Mammary epithelial cell (primary cell): Measurements from ENCODE around the gene KIF26A.

Experiments used
- CTCF ChIP-seq, 2 donors: IDR thresholded peaks in 1 of 2; conservative IDR thresholded peaks in 1 of 2; 2 replicates each; pipeline ENCODE4 v1.5.1; 2011 to 2012; ENCODE audit warnings: inconsistent platforms in 2 of 2, low read length in 2 of 2, mild to moderate bottlenecking in 2 of 2, control low read depth in 1 of 2, low read depth in 1 of 2; ENCODE audit not compliant: insufficient read depth in 1 of 2; ENCODE audit errors: extremely low read depth in 1 of 2
- EZH2 ChIP-seq: IDR thresholded peaks from 2 replicates; pipeline ENCODE4 v1.6.1; 2012; ENCODE audit warnings: low read length, inconsistent platforms, borderline replicate concordance

- no peak for TF ChIP-seq CTCF (conservative IDR thresholded peaks at IDR 0.05 in 1 of 2, IDR thresholded peaks at IDR 0.05 in 1 of 2; ENCODE audit: extremely low read depth in 1 of 2, insufficient read depth in 1 of 2, low read depth in 1 of 2, low read length in 2 of 2)
- no peak for TF ChIP-seq EZH2
Measured at GRCh38 chr14:104201063-104201462, 62.7 kb downstream of the KIF26A start.
